IMR-90 (cell line): ENCODE results near the gene FERMT3. TPM values are rescaled to one million over a fixed set of nuclear protein-coding genes. Genes with fewer than 3 reads are reported as not detected.

Source experiments
- ATAC-seq: fragments of 200-7000 bp; cut with Tn5 transposase; 2 replicates; pipeline ENCODE4 v1.9.1; 2020; ENCODE audit warnings: low read depth, mild to moderate bottlenecking, moderate library complexity
- BruUV-seq: library from RNA; stranded (reverse); fragments of 400-500 nt; replicated peaks from 2 replicates; lab custom pipeline; 2021; lab: Mats Ljungman, UMichigan
- CTCF ChIA-PET: fragments of 300-600 bp; formaldehyde crosslinking; extraction: SDS; loops from one replicate; lab custom pipeline; 2021; ENCODE audit warnings: antibody characterized with exemption; lab: Yijun Ruan, JAX
- POLR2A ChIA-PET: fragments of 300-600 bp; sonication (Branson Sonifier 250); formaldehyde crosslinking; loops from one replicate; lab custom pipeline; 2022; ENCODE audit warnings: antibody characterized with exemption; ENCODE audit not compliant: unreplicated experiment; lab: Charles Lee
- DNase-seq: peaks from one replicate; pipeline ENCODE4 v3.0.0; 2013
- H2AFZ ChIP-seq: replicated peaks from 2 replicates; pipeline ENCODE3; 2013; ENCODE audit warnings: low read length, mild to moderate bottlenecking; ENCODE audit not compliant: poor library complexity
- H2AK5ac ChIP-seq: 2 replicates; pipeline ENCODE4 v1.6.1; 2013; ENCODE audit warnings: low read depth, low read length, inconsistent platforms
- H2AK9ac ChIP-seq: replicated peaks from 2 replicates; pipeline ENCODE3; 2013; ENCODE audit warnings: mild to moderate bottlenecking, low read depth, low read length, moderate library complexity; ENCODE audit not compliant: poor library complexity
- H2BK120ac ChIP-seq: 2 replicates; pipeline ENCODE4 v1.6.1; 2013; ENCODE audit warnings: low read depth, low read length, inconsistent platforms
- H2BK15ac ChIP-seq: 3 replicates; pipeline ENCODE4 v1.6.1; 2013; ENCODE audit warnings: low read depth, low read length, inconsistent platforms
- H2BK20ac ChIP-seq: 2 replicates; pipeline ENCODE4 v1.6.1; 2013; ENCODE audit warnings: low read depth, mild to moderate bottlenecking, inconsistent platforms, low read length, moderate library complexity
- H2BK5ac ChIP-seq: 2 replicates; pipeline ENCODE4 v1.6.1; 2013; ENCODE audit warnings: mild to moderate bottlenecking, low read depth, low read length, inconsistent platforms; ENCODE audit not compliant: poor library complexity, severe bottlenecking
- H3K14ac ChIP-seq: replicated peaks from 2 replicates; pipeline ENCODE4 v1.6.1; 2013; ENCODE audit warnings: low read depth, low read length, inconsistent platforms
- H3K18ac ChIP-seq: 2 replicates; pipeline ENCODE4 v1.6.1; 2013; ENCODE audit warnings: low read depth, low read length, control low read depth
- H3K23ac ChIP-seq: 2 replicates; pipeline ENCODE4 v1.6.1; 2013; ENCODE audit warnings: low read depth, low read length, inconsistent platforms
- H3K27ac ChIP-seq: 2 replicates; pipeline ENCODE4 v1.5.1; 2013; ENCODE audit warnings: mild to moderate bottlenecking, control low read depth, low read length; ENCODE audit not compliant: insufficient read depth
- H3K27me3 ChIP-seq: 2 replicates; pipeline ENCODE4 v1.6.1; 2013; ENCODE audit warnings: low read length; ENCODE audit not compliant: control insufficient read depth, insufficient read depth
- H3K36me3 ChIP-seq: 2 replicates; pipeline ENCODE4 v1.6.1; 2013; ENCODE audit warnings: low read length, mixed read lengths; ENCODE audit not compliant: control insufficient read depth, insufficient read depth
- H3K4ac ChIP-seq: 2 replicates; pipeline ENCODE4 v1.6.1; 2013; ENCODE audit warnings: low read depth, low read length, inconsistent platforms
- H3K4me1 ChIP-seq: 2 replicates; pipeline ENCODE4 v1.6.1; 2013; ENCODE audit warnings: low read length, mixed read lengths; ENCODE audit not compliant: control insufficient read depth, insufficient read depth
- H3K4me2 ChIP-seq: 2 replicates; pipeline ENCODE4 v1.6.1; 2013; ENCODE audit warnings: low read depth, mild to moderate bottlenecking, control low read depth, low read length, moderate library complexity
- H3K4me3 ChIP-seq: 2 replicates; pipeline ENCODE4 v1.5.1; 2013; ENCODE audit warnings: low read depth, mild to moderate bottlenecking, control low read depth, low read length, moderate library complexity; ENCODE audit not compliant: insufficient read depth
- H3K56ac ChIP-seq: 2 replicates; pipeline ENCODE4 v1.6.1; 2013; ENCODE audit warnings: low read length, inconsistent platforms; ENCODE audit not compliant: insufficient read depth; ENCODE audit errors: extremely low read depth
- H3K79me1 ChIP-seq, 2 experiments: 2 replicates each; pipeline ENCODE4 v1.6.1; 2013; ENCODE audit warnings: low read length in 2 of 2, inconsistent platforms in 1 of 2, low read depth in 1 of 2
- H3K9ac ChIP-seq: 2 replicates; pipeline ENCODE4 v1.6.1; 2013; ENCODE audit warnings: low read depth, low read length, control low read depth
- H3K9me1 ChIP-seq: 2 replicates; pipeline ENCODE4 v1.6.1; 2013; ENCODE audit warnings: low read length, inconsistent platforms; ENCODE audit not compliant: insufficient read depth
- H3K9me3 ChIP-seq: 2 replicates; pipeline ENCODE4 v1.6.1; 2013; ENCODE audit warnings: low read length; ENCODE audit not compliant: control insufficient read depth, insufficient read depth
- H4K20me1 ChIP-seq: 2 replicates; pipeline ENCODE4 v1.6.1; 2013; ENCODE audit warnings: low read length, inconsistent platforms; ENCODE audit not compliant: insufficient read depth
- H4K5ac ChIP-seq: 2 replicates; pipeline ENCODE4 v1.6.1; 2013; ENCODE audit warnings: mild to moderate bottlenecking, low read depth, low read length, control low read depth
- H4K8ac ChIP-seq, 2 experiments: 2 replicates each; pipeline ENCODE4 v1.6.1; 2013; ENCODE audit warnings: low read depth in 2 of 2, low read length in 2 of 2, control low read depth in 1 of 2, inconsistent platforms in 1 of 2
- H4K91ac ChIP-seq: 2 replicates; pipeline ENCODE4 v1.6.1; 2013; ENCODE audit warnings: low read depth, low read length, inconsistent platforms; ENCODE audit not compliant: insufficient read depth
- BHLHE40 ChIP-seq: fragments of 150-350 bp; IDR thresholded peaks from 2 replicates; pipeline ENCODE4 v1.6.1; 2016; ENCODE audit warnings: mild to moderate bottlenecking, low read depth, low read length
- FOS ChIP-seq: fragments of 150-350 bp; IDR thresholded peaks from 2 replicates; pipeline ENCODE4 v1.6.1; 2016; ENCODE audit warnings: low read depth, low read length
- MAFK ChIP-seq: IDR thresholded peaks from 2 replicates; pipeline ENCODE4 v1.6.1; 2012; ENCODE audit warnings: low read depth, low read length, improper control_type of control experiment
- MAZ ChIP-seq: IDR thresholded peaks from 2 replicates; pipeline ENCODE4 v1.6.1; 2012; ENCODE audit warnings: low read depth, mild to moderate bottlenecking, low read length, improper control_type of control experiment, moderate library complexity, borderline replicate concordance
- MXI1 ChIP-seq: IDR thresholded peaks from 2 replicates; pipeline ENCODE4 v1.6.1; 2012; ENCODE audit warnings: low read depth, mild to moderate bottlenecking, low read length, moderate library complexity, borderline replicate concordance
- NFE2L2 ChIP-seq: fragments of 150-350 bp; IDR thresholded peaks from 2 replicates; pipeline ENCODE4 v1.6.1; 2016; ENCODE audit warnings: low read depth, mild to moderate bottlenecking, low read length
- POLR2A ChIP-seq: IDR thresholded peaks from 2 replicates; pipeline ENCODE4 v1.6.1; 2012; ENCODE audit warnings: mild to moderate bottlenecking, low read depth, low read length
- RAD21 ChIP-seq: IDR thresholded peaks from 2 replicates; pipeline ENCODE4 v1.6.1; 2012; ENCODE audit warnings: low read length, improper control_type of control experiment
- SMC3 ChIP-seq: fragments of 150-350 bp; IDR thresholded peaks from 2 replicates; pipeline ENCODE4 v1.6.1; 2016; ENCODE audit warnings: low read depth, mild to moderate bottlenecking, antibody characterized with exemption, low read length, moderate library complexity
- WGBS, 2 experiments: methylation state at CpG; one replicate each; pipeline versions ENCODE4 v1.1.5 to v1.1.7; 2013; ENCODE audit warnings: missing lambda C conversion rate in 2 of 2; ENCODE audit not compliant: insufficient read length in 1 of 2; ENCODE audit errors: extremely low coverage in 2 of 2; 5-methylcytosine and 5-hydroxymethylcytosine counted together
- dilution Hi-C: fragments of 300-500 bp; cut with HindIII; formaldehyde crosslinking; loops from one replicate; pipeline ENCODE4 v1.14.3; 2018; ENCODE audit warnings: low sequenced_read_pairs; ENCODE audit not compliant: unreplicated experiment
- in situ Hi-C: fragments of 300-500 bp; cut with MboI; formaldehyde crosslinking; loops from 3 replicates; pipeline ENCODE4 v1.14.3; 2019; ENCODE audit warnings: low sequenced_read_pairs, inconsistent platforms, mixed read lengths
- intact Hi-C: fragments of 100-400 bp; cut with micrococcal nuclease; formaldehyde crosslinking; loops from 2 replicates; pipeline ENCODE4 v1.10.0; 2022
- polyA plus RNA-seq, 3 experiments: library from polyadenylated mRNA; depleted of rRNA; stranded (reverse); fragments of >200 nt; gene quantifications; 2 replicates each; pipeline ENCODE4 v1.2.3, GENCODE V29; 2012; ENCODE audit warnings: low replicate concordance in 1 of 3
- total RNA-seq: library from RNA; depleted of rRNA; stranded (reverse); fragments of >200 nt; gene quantifications from 2 replicates; pipeline ENCODE4 v1.2.3, GENCODE V29; 2012
- TF ChIP-seq, protein P1 (sequence below): conservative IDR thresholded peaks from 2 replicates; pipeline ENCODE4 v1.5.1; 2012; ENCODE audit warnings: mild to moderate bottlenecking, low read depth, low read length, improper control_type of control experiment
- TF ChIP-seq, protein P2 (sequence below): fragments of 150-350 bp; IDR thresholded peaks from 2 replicates; pipeline ENCODE4 v1.6.1; 2016; ENCODE audit warnings: low read depth, mild to moderate bottlenecking, low read length, moderate library complexity, borderline replicate concordance
- TF ChIP-seq, protein P3 (sequence below): fragments of 150-350 bp; IDR thresholded peaks from 2 replicates; pipeline ENCODE4 v1.6.1; 2017; ENCODE audit warnings: mild to moderate bottlenecking, antibody characterized with exemption, low read length, low read depth

Gene FERMT3
- total and polyA plus RNA-seq, 2 of the 4 experiments (the other 2 are of a cell fraction), result 0.36 to 2.3 TPM

DNA sequence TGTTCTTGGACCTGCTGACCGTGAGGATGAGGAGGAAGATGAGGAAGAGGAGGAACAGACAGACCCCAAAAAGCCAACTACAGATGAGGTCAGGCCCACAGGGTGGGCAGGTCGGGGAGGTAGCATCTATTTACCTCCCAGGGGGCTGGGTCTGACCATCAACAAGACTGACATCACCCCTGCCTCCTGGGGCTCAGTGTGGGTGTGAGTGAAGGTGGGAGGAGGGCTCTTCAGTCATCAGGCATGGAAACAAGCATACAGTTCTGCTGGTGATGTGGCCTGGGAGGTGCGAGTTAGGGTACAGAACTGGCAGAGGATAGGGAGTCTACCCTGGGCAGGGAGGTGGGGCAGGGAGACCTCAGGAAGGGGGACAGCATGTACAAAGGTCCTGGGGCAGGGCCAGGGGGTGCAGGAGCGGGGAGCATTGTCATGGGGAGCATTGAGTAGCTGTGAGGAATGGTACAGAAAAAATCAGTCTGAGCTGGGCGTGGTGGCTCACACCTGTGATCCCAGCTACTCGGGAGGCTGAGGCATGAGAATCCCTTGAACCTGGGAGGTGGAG is 53.7 kb downstream of the FERMT3 start:
- peak overlapping the region; percentile 0 for H2AK9ac ChIP-seq
- H3K4me3 ChIP-seq, result no peak overlapping the region
- H3K79me1 ChIP-seq, result peaks cover 7 to 45% of the 10 kb centered on the region in 2 experiments; a peak in 2 of 4 replicates
- H3K9me1 ChIP-seq, result 0 out of 2 replicates have a peak, but pooled peaks cover 5% of the 10 kb centered on the region
- H2AFZ ChIP-seq, result no peak overlapping the region
- no peak overlapping the region for H3K27ac ChIP-seq
- no peak overlapping the region for H2BK5ac ChIP-seq
- H4K91ac ChIP-seq, result no peak overlapping the region
- H4K20me1 ChIP-seq, result no peaks in the 10 kb centered on the region
- H3K9me3 ChIP-seq, result no peaks in the 10 kb centered on the region
- H2BK120ac ChIP-seq, result no peak overlapping the region
- ChIA-PET CTCF (interaction anchor here (0.6 kb wide), 2 partner anchors 8 to 351 kb away, joined by 3 read pairs; no protein-coding TSS in a partner anchor), POLR2A (no interaction called here)
- H3K4me1 ChIP-seq, result peaks cover 9% of the 10 kb centered on the region
- no peak overlapping the region for H2BK15ac ChIP-seq
- intact Hi-C loops, result no loop called here
- no TSS peak for BruUV-seq
- H3K23ac ChIP-seq, result no peak overlapping the region
- H3K27me3 ChIP-seq, result no peaks in the 10 kb centered on the region
- H3K56ac ChIP-seq, result no peak overlapping the region
- no peak overlapping the region for H3K4me2 ChIP-seq
- WGBS, 2 experiments, result 100% methylated on average over 3 of the region's 6 CpGs; no CpG with 5 or more reads in 1 of the 2 experiments
- no peak overlapping the region for H3K4ac ChIP-seq
- H3K18ac ChIP-seq, result no peak overlapping the region
- no peak overlapping the region for H4K5ac ChIP-seq
- peaks cover 62% of the 10 kb centered on the region for H3K36me3 ChIP-seq
- no peak overlapping the region for H4K8ac ChIP-seq
- in situ Hi-C loops, result no loop called here
- H2BK20ac ChIP-seq, result no peak overlapping the region
- H3K14ac ChIP-seq, result no peak overlapping the region
- no peak for ATAC-seq
- H2AK5ac ChIP-seq, result no peak overlapping the region
- H3K9ac ChIP-seq, result no peak overlapping the region
- TF ChIP-seq RAD21, result no peak
- TF ChIP-seq, protein P1, sequence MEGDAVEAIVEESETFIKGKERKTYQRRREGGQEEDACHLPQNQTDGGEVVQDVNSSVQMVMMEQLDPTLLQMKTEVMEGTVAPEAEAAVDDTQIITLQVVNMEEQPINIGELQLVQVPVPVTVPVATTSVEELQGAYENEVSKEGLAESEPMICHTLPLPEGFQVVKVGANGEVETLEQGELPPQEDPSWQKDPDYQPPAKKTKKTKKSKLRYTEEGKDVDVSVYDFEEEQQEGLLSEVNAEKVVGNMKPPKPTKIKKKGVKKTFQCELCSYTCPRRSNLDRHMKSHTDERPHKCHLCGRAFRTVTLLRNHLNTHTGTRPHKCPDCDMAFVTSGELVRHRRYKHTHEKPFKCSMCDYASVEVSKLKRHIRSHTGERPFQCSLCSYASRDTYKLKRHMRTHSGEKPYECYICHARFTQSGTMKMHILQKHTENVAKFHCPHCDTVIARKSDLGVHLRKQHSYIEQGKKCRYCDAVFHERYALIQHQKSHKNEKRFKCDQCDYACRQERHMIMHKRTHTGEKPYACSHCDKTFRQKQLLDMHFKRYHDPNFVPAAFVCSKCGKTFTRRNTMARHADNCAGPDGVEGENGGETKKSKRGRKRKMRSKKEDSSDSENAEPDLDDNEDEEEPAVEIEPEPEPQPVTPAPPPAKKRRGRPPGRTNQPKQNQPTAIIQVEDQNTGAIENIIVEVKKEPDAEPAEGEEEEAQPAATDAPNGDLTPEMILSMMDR, result no peak
- TF ChIP-seq, protein P2, sequence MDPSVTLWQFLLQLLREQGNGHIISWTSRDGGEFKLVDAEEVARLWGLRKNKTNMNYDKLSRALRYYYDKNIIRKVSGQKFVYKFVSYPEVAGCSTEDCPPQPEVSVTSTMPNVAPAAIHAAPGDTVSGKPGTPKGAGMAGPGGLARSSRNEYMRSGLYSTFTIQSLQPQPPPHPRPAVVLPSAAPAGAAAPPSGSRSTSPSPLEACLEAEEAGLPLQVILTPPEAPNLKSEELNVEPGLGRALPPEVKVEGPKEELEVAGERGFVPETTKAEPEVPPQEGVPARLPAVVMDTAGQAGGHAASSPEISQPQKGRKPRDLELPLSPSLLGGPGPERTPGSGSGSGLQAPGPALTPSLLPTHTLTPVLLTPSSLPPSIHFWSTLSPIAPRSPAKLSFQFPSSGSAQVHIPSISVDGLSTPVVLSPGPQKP, result no peak
- TF ChIP-seq NFE2L2, result no peak
- TF ChIP-seq POLR2A, result no peak
- no peak for TF ChIP-seq FOS
- TF ChIP-seq BHLHE40, result no peak
- no peak for TF ChIP-seq MAZ
- no peak for TF ChIP-seq MXI1
- TF ChIP-seq, protein P3, sequence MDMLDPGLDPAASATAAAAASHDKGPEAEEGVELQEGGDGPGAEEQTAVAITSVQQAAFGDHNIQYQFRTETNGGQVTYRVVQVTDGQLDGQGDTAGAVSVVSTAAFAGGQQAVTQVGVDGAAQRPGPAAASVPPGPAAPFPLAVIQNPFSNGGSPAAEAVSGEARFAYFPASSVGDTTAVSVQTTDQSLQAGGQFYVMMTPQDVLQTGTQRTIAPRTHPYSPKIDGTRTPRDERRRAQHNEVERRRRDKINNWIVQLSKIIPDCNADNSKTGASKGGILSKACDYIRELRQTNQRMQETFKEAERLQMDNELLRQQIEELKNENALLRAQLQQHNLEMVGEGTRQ, result no peak
- no peak for TF ChIP-seq SMC3
- no peak for TF ChIP-seq MAFK
- no peak for DNase-seq
- dilution Hi-C loops, result no loop called here
